SK-N-SH treated with all-trans-retinoic acid at 6 μM for 48 hours (cell line): ENCODE results near the gene LEMD2.

Experiments
- ATAC-seq: fragments of 200-7000 bp; cut with Tn5 transposase; 3 replicates; pipeline ENCODE4 v1.9.1; 2020; ENCODE audit warnings: mild to moderate bottlenecking, moderate library complexity
- ARNTL ChIP-seq: fragments of 450-650 bp; formaldehyde crosslinking; IDR thresholded peaks from 2 replicates; pipeline ENCODE4 v1.5.0; 2020; ENCODE audit warnings: low read depth, mild to moderate bottlenecking, moderate library complexity, borderline replicate concordance
- CREB5 ChIP-seq: fragments of 250-450 bp; sonication (Bioruptor Pico); IDR thresholded peaks from 2 replicates; pipeline ENCODE4 v1.5.1; 2020; ENCODE audit warnings: low read depth, mild to moderate bottlenecking, moderate library complexity
- CSDC2 ChIP-seq: fragments of 250-450 bp; sonication (Bioruptor Pico); IDR thresholded peaks from 2 replicates; pipeline ENCODE4 v1.5.0; 2020; ENCODE audit warnings: mild to moderate bottlenecking, moderate library complexity
- CSRNP3 ChIP-seq: fragments of 250-450 bp; sonication (Bioruptor Pico); IDR thresholded peaks from 2 replicates; pipeline ENCODE4 v1.5.1; 2021; ENCODE audit warnings: mild to moderate bottlenecking, moderate library complexity
- ESRRG ChIP-seq: fragments of 250-450 bp; sonication (Bioruptor Pico); IDR thresholded peaks from 2 replicates; pipeline ENCODE4 v1.6.1; 2021; ENCODE audit warnings: mild to moderate bottlenecking
- GLIS3 ChIP-seq: fragments of 250-450 bp; sonication (Bioruptor Pico); IDR thresholded peaks from 2 replicates; pipeline ENCODE4 v1.5.0; 2020; ENCODE audit warnings: mild to moderate bottlenecking, moderate library complexity
- ISL1 ChIP-seq: fragments of 250-450 bp; sonication (Bioruptor Pico); IDR thresholded peaks from 2 replicates; pipeline ENCODE4 v2.1.2; 2022; ENCODE audit warnings: mild to moderate bottlenecking, moderate library complexity
- PPARA ChIP-seq: fragments of 250-450 bp; sonication (Bioruptor Pico); IDR thresholded peaks from 2 replicates; pipeline ENCODE4 v1.5.0; 2020; ENCODE audit warnings: mild to moderate bottlenecking, borderline replicate concordance
- RARB ChIP-seq: fragments of 250-450 bp; sonication (Bioruptor Pico); IDR thresholded peaks from 2 replicates; pipeline ENCODE4 v1.8.0; 2021; ENCODE audit warnings: mild to moderate bottlenecking, moderate library complexity
- SNAI2 ChIP-seq: fragments of 250-450 bp; sonication (Bioruptor Pico); IDR thresholded peaks from 2 replicates; pipeline ENCODE4 v1.5.0; 2020; ENCODE audit warnings: mild to moderate bottlenecking, moderate library complexity
- TCF4 ChIP-seq: fragments of 250-450 bp; sonication (Bioruptor Pico); IDR thresholded peaks from 2 replicates; pipeline ENCODE4 v1.8.0; 2021; ENCODE audit warnings: mild to moderate bottlenecking, moderate library complexity, borderline replicate concordance
- TOX ChIP-seq: fragments of 250-450 bp; sonication (Bioruptor Pico); IDR thresholded peaks from 2 replicates; pipeline ENCODE4 v1.8.0; 2021; ENCODE audit warnings: mild to moderate bottlenecking, moderate library complexity, borderline replicate concordance
- TSHZ2 ChIP-seq: fragments of 250-450 bp; sonication (Bioruptor Pico); IDR thresholded peaks from 2 replicates; pipeline ENCODE4 v1.5.0; 2020; ENCODE audit warnings: mild to moderate bottlenecking, moderate library complexity
- ZC3H10 ChIP-seq: fragments of 250-450 bp; sonication (Bioruptor Pico); IDR thresholded peaks from 2 replicates; pipeline ENCODE4 v1.5.1; 2021; ENCODE audit warnings: mild to moderate bottlenecking, moderate library complexity
- ZFP3 ChIP-seq: fragments of 250-450 bp; sonication (Bioruptor Pico); IDR thresholded peaks from 2 replicates; pipeline ENCODE4 v1.5.0; 2020; ENCODE audit warnings: mild to moderate bottlenecking, moderate library complexity
- ZFP30 ChIP-seq: fragments of 450-650 bp; formaldehyde crosslinking; IDR thresholded peaks from 2 replicates; pipeline ENCODE4 v1.5.0; 2022; ENCODE audit warnings: mild to moderate bottlenecking, moderate library complexity
- ZNF565 ChIP-seq: fragments of 450-650 bp; formaldehyde crosslinking; conservative IDR thresholded peaks from 2 replicates; pipeline ENCODE4 v1.5.0; 2020; ENCODE audit warnings: low read depth, mild to moderate bottlenecking, moderate library complexity
- ZNF70 ChIP-seq: fragments of 450-650 bp; formaldehyde crosslinking; IDR thresholded peaks from 2 replicates; pipeline ENCODE4 v1.5.0; 2020; ENCODE audit warnings: mild to moderate bottlenecking, moderate library complexity
- TF ChIP-seq, protein P1 (sequence below): fragments of 250-450 bp; sonication (Bioruptor Pico); IDR thresholded peaks from 2 replicates; pipeline ENCODE4 v1.8.0; 2020; ENCODE audit warnings: mild to moderate bottlenecking, moderate library complexity, borderline replicate concordance
- TF ChIP-seq, protein P2 (sequence below): fragments of 250-450 bp; sonication (Bioruptor Pico); IDR thresholded peaks from 2 replicates; pipeline ENCODE4 v1.8.0; 2021; ENCODE audit warnings: low read depth, mild to moderate bottlenecking, moderate library complexity, borderline replicate concordance

The LEMD2 gene

DNA sequence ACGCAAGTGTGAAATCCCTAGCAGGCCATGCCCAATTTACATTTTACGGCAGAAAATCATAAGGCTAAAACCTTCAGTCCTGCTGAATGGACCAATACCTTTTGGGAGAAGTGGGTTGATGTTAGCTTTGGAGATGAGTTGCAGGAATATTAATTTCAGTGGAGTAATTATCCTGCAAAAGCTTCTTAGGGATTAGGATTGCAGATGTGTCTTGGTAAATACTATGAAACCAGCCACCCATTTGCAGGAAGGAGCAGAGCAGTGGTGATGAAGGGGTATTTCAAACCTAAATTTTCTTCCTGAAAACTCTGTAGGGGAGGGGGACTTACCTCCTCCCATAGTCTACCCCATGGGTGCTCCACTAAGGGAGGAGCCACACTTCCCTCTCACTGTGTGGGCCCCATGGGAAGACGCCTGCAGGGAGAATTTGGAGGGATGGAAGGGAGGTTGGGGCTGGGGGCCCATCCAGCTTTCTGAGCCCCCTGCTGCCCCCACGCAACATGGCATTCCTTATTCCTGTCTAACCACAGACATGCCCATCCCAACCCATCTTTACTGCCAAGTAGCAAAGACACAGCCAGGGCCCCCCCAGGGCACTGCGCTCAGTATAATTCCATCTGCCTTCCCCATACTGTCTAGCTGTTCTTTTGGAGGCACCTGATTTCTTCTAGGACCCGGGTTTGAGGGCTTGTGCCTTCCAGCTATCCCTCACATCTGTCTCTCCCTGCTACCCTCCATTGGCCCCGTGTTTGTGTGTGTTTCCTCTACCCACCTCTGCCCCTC, 62.8 kb downstream of the LEMD2 start:
- ATAC-seq = no peak
- TF ChIP-seq TCF4 (CRISPR knock-in tag) (no peak), TSHZ2 (CRISPR knock-in tag) (no peak), ZNF70 (CRISPR knock-in tag) (no peak), PPARA (CRISPR knock-in tag) (no peak), GLIS3 (CRISPR knock-in tag) (no peak), TOX (CRISPR knock-in tag) (no peak), RARB (CRISPR knock-in tag) (no peak), SNAI2 (CRISPR knock-in tag) (no peak), ZFP30 (CRISPR knock-in tag) (no peak), CSDC2 (CRISPR knock-in tag) (no peak)
- TF ChIP-seq, protein P1, sequence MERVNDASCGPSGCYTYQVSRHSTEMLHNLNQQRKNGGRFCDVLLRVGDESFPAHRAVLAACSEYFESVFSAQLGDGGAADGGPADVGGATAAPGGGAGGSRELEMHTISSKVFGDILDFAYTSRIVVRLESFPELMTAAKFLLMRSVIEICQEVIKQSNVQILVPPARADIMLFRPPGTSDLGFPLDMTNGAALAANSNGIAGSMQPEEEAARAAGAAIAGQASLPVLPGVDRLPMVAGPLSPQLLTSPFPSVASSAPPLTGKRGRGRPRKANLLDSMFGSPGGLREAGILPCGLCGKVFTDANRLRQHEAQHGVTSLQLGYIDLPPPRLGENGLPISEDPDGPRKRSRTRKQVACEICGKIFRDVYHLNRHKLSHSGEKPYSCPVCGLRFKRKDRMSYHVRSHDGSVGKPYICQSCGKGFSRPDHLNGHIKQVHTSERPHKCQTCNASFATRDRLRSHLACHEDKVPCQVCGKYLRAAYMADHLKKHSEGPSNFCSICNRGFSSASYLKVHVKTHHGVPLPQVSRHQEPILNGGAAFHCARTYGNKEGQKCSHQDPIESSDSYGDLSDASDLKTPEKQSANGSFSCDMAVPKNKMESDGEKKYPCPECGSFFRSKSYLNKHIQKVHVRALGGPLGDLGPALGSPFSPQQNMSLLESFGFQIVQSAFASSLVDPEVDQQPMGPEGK = no peak
- TF ChIP-seq, all 23 proteins: peak for 0

DNA sequence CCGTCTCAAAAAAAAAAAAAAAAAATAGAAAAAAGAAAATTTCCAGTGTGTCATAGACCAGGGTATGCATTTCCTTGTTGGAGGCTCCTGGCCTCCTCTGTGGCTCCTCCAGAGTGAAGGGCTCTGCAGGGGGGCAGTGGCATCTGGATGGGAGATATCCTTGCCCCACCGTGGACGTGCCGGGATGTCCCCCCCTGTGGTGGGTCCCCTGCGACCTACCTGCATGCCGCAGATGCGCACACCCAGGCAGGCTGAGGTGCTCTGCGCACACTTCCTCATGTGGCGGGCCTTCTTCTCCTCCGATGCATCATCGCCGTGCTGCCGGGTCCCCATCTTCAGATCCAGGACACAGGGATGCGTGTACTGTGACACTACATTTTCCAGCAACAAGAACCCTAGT, 63.7 kb downstream of the LEMD2 start:
- TF ChIP-seq ISL1 (CRISPR knock-in tag) (no peak), CSRNP3 (CRISPR knock-in tag) (no peak), CSDC2 (CRISPR knock-in tag) (no peak), ESRRG (no peak), PPARA (CRISPR knock-in tag) (no peak), ZFP30 (CRISPR knock-in tag) (no peak), ZC3H10 (CRISPR knock-in tag) (no peak)
- TF ChIP-seq, protein P2, sequence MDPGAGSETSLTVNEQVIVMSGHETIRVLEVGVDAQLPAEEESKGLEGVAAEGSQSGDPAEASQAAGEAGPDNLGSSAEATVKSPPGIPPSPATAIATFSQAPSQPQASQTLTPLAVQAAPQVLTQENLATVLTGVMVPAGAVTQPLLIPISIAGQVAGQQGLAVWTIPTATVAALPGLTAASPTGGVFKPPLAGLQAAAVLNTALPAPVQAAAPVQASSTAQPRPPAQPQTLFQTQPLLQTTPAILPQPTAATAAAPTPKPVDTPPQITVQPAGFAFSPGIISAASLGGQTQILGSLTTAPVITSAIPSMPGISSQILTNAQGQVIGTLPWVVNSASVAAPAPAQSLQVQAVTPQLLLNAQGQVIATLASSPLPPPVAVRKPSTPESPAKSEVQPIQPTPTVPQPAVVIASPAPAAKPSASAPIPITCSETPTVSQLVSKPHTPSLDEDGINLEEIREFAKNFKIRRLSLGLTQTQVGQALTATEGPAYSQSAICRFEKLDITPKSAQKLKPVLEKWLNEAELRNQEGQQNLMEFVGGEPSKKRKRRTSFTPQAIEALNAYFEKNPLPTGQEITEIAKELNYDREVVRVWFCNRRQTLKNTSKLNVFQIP (CRISPR knock-in tag) = no peak
- no peak for ATAC-seq

GRCh38 chr6:33724102-33725023, 64.6 kb downstream of the LEMD2 start:
- no peak for ATAC-seq
- TF ChIP-seq, protein P2 (CRISPR knock-in tag) = no peak
- TF ChIP-seq SNAI2 (CRISPR knock-in tag) (no peak), GLIS3 (CRISPR knock-in tag) (no peak), PPARA (CRISPR knock-in tag) (no peak), TOX (CRISPR knock-in tag) (no peak), ZFP3 (CRISPR knock-in tag) (no peak), CSRNP3 (CRISPR knock-in tag) (no peak), ZFP30 (CRISPR knock-in tag) (no peak), ARNTL (CRISPR knock-in tag) (no peak), TCF4 (CRISPR knock-in tag) (no peak), CREB5 (CRISPR knock-in tag) (no peak), ISL1 (CRISPR knock-in tag) (no peak), ESRRG (no peak), CSDC2 (CRISPR knock-in tag) (no peak), ZNF565 (CRISPR knock-in tag) (no peak)
